Activated CD4-positive, alpha-beta T cell treated with anti-CD3 and anti-CD28 coated beads, Interleukin-2, amount 10 ng/mL, durations not matched to agents 24 days and 14 days (primary cell): ENCODE measurements around the gene AKAP1. TPM values are rescaled to one million over a fixed set of nuclear protein-coding genes. Genes with fewer than 3 reads are reported as not detected.

Experiments
- DNase-seq: peaks from one replicate; pipeline ENCODE4 v3.0.0; 2022
- H3K27ac Mint-ChIP-seq: one replicate; pipeline ENCODE4 v1.8.0; 2022; ENCODE audit warnings: mild to moderate bottlenecking, mixed read lengths
- H3K27me3 Mint-ChIP-seq: one replicate; pipeline ENCODE4 v1.8.0; 2022; ENCODE audit warnings: mixed read lengths
- H3K36me3 Mint-ChIP-seq: one replicate; pipeline ENCODE4 v1.8.0; 2022; ENCODE audit warnings: low read depth, mild to moderate bottlenecking, mixed read lengths
- H3K4me1 Mint-ChIP-seq: one replicate; pipeline ENCODE4 v1.8.0; 2021; ENCODE audit warnings: mixed read lengths
- H3K4me3 Mint-ChIP-seq: one replicate; pipeline ENCODE4 v1.8.0; 2022; ENCODE audit warnings: mild to moderate bottlenecking, moderate library complexity, mixed read lengths
- H3K9me3 Mint-ChIP-seq: one replicate; pipeline ENCODE4 v1.8.0; 2021; ENCODE audit warnings: mixed read lengths
- intact Hi-C: fragments of 100-400 bp; cut with micrococcal nuclease; formaldehyde crosslinking; loops from one replicate; pipeline ENCODE4 v1.15.1; 2023
- total RNA-seq: library from RNA; stranded (reverse); gene quantifications from 2 replicates; pipeline ENCODE4 v1.2.3, GENCODE V29; 2022

Gene AKAP1
- total RNA-seq, 1 donor from 2014 or later: 54.6 TPM

DNA sequence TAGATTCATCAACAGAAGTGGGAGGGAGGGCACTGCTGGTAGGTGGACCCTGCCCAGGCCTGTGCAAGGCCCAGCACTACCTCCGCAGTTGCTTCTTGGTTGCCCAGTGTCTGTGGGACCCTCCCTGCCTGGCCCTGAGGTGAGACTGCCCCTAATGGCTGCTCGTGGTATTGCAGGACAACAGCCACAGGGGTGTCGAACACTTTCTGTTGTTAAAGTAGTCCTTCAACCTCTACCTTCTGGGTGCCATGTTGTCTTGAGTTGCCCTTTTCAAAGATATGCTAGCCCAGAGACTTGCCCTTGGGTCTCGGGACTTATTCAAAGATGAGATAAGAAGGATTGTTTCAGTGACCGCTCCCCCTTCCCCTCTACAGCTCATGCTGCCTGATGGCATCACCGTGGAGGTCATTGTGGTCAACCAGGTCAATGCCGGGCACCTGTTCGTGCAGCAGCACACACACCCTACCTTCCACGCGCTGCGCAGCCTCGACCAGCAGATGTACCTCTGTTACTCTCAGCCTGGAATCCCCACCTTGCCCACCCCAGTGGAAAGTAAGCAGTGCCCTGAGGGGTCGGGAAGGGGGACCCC is 29.1 kb downstream of the AKAP1 start:
- Mint-ChIP-seq H3K4me1 (no peaks in the 10 kb centered on the region), H3K27ac (no peak overlapping the region), H3K4me3 (no peak overlapping the region), H3K27me3 (no peaks in the 10 kb centered on the region), H3K36me3 (peaks cover 39% of the 10 kb centered on the region), H3K9me3 (no peaks in the 10 kb centered on the region)
- DNase-seq: peak; percentile 89
- intact Hi-C loops: no loop called here

DNA sequence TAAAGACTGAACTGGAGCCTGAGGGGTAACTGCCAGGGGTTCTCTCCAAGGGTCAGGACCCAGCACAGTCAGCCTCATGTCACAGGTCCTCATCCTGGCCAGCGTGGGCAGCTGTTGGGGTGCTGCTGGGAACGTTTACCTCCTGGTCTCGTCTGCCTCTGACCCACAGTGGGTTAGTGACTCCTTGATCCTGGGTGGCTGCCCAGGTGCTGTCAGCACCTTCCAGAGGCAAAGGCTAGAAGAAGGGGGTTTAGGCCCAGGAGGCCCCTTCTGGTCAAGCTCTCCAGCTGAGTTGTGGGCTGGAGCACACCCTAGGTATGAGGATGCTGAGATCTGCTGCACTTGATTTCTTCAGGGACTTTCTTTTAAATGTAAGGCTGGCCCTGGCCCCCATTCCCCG is 30.3 kb downstream of the AKAP1 start:
- Mint-ChIP-seq H3K27me3 (no peaks in the 10 kb centered on the region), H3K4me3 (no peak overlapping the region), H3K9me3 (no peaks in the 10 kb centered on the region), H3K36me3 (peaks cover 45% of the 10 kb centered on the region), H3K4me1 (no peaks in the 10 kb centered on the region), H3K27ac (no peak overlapping the region)
- intact Hi-C loops: no loop called here
- no peak for DNase-seq

DNA sequence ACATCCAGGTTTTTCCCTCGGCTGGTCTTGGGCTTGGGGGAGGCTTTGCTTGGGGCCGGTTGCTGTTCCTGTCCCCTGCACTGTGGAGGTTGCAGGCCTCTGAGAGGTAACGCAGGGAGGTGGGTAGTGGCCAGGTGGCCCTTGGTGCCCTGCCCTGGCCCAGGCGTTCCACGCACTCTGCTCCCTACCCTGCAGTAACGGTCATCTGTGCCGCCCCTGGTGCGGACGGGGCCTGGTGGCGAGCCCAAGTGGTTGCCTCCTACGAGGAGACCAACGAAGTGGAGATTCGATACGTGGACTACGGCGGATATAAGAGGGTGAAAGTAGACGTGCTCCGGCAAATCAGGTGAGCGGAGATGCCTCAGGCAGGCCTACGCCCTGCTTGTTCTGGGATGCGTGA is 30.9 kb downstream of the AKAP1 start:
- Mint-ChIP-seq H3K27me3 (no peaks in the 10 kb centered on the region), H3K27ac (no peak overlapping the region), H3K9me3 (no peaks in the 10 kb centered on the region), H3K4me3 (no peak overlapping the region), H3K4me1 (no peaks in the 10 kb centered on the region), H3K36me3 (peaks cover 48% of the 10 kb centered on the region)
- intact Hi-C loops: no loop called here
- DNase-seq: no peak

DNA sequence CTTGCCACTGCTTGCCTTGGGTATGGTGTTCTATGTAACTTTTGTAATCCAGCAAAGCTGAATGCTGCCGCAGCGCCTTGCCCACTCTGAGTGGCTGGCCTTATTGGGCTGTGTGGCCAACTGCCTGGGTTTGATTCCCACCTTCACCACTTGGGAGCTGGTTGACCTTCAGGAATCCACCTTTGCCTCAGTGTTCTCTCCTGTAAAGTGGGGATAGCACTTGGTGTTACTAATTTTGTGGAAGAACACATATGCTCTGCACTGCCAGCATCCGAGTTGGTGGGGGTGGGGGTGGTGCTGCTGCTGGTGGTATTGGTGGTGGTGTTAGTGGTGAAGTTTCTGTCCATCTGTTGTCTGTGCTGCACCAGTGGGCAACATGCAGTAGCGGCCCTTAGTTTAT is 32.8 kb downstream of the AKAP1 start:
- Mint-ChIP-seq H3K4me3 (no peak overlapping the region), H3K27me3 (no peaks in the 10 kb centered on the region), H3K27ac (no peak overlapping the region), H3K4me1 (peaks cover 1% of the 10 kb centered on the region), H3K9me3 (no peaks in the 10 kb centered on the region), H3K36me3 (peaks cover 51% of the 10 kb centered on the region)
- DNase-seq: no peak
- intact Hi-C loops: no loop called here

DNA sequence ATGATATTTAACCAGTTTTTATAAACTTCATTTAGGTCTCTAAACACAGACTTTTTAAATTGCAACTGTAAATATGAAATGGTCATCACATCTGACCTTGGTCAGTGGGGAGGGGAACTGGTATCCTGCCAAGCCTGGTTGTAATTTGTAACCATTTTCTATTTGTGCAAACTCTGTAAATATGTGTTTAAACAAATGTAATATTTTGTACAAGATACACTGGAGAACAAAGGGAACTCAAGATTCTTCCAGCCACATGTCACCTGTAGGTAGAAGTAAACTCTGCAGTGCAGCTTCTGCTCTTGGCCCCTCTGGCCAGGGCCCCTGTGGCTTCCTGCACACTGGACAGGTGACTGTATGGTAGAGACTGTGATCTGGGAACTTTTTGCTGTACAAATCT is 35.8 kb downstream of the AKAP1 start:
- H3K36me3 Mint-ChIP-seq: peaks cover 41% of the 10 kb centered on the region

DNA sequence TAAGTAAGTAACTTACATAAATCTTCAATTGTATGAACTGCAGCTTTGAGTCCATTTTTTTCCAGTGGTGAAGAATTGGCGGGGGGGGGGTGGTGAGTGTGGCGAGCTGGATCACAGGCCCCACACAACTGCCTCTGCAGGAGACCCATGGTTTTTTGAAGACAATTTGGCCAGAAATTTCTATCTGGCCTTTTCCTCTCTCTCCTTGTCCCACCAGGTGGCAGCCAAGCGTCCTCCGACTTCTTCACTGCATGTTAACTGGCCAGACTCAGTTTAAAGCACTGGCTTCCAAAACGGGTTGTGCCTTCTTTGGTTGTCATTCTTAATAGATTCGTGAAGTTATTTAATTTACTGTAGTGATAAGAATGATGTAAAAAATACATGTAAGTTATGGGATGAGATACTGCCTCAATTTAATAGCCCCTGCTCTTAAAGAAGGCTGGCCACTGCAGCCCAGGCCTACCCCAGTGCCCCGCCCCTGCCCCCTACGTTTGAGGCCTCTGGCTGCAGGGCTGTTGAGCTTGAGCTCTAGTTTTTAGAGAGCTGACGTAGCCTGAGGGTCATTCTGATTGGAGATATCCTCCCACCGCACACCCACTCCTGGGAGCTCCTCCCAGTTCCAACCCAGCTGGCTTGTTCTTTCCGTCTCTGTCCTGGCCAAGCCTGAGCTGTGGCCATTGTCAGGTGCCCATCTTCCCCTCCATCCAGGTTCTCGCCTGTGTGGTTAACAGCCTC is 36.4 kb downstream of the AKAP1 start:
- intact Hi-C loops: no loop called here
- no peaks in the 10 kb centered on the region for H3K9me3 Mint-ChIP-seq
- no peak overlapping the region for H3K4me3 Mint-ChIP-seq
- peaks cover 1% of the 10 kb centered on the region for H3K4me1 Mint-ChIP-seq
- H3K27ac Mint-ChIP-seq: no peak overlapping the region
- DNase-seq: no peak
- H3K36me3 Mint-ChIP-seq: peaks cover 40% of the 10 kb centered on the region
- no peaks in the 10 kb centered on the region for H3K27me3 Mint-ChIP-seq

More for the DNA sequence above, 35.8 kb downstream of the AKAP1 start:
- Mint-ChIP-seq H3K4me3 (no peak overlapping the region), H3K9me3 (no peaks in the 10 kb centered on the region), H3K27ac (no peak overlapping the region), H3K27me3 (no peaks in the 10 kb centered on the region), H3K4me1 (peaks cover 1% of the 10 kb centered on the region)
- intact Hi-C loops: no loop called here
- no peak for DNase-seq

DNA sequence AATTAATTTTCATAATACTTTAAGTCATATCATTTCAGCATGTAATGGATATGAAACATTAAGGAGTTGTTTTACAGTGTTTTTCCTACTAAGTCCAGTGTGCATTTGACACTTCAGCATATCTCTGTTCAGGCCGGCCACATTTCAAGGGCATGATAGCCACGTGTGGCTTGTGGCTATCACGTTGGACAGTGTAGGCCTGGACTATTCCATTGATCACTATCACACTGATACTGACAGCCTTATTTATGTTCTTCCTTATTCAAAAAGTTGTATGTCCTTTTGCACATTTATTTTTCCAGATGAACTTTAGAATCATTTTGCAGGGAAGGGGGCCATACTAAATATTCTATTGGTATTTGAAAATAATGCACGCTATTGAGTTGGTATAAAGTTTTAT is 39.0 kb downstream of the AKAP1 start:
- no peak for DNase-seq
- Mint-ChIP-seq H3K4me1 (peaks cover 1% of the 10 kb centered on the region), H3K9me3 (no peaks in the 10 kb centered on the region), H3K4me3 (no peak overlapping the region), H3K27me3 (no peaks in the 10 kb centered on the region), H3K27ac (no peak overlapping the region), H3K36me3 (peaks cover 26% of the 10 kb centered on the region)
- intact Hi-C loops: no loop called here

DNA sequence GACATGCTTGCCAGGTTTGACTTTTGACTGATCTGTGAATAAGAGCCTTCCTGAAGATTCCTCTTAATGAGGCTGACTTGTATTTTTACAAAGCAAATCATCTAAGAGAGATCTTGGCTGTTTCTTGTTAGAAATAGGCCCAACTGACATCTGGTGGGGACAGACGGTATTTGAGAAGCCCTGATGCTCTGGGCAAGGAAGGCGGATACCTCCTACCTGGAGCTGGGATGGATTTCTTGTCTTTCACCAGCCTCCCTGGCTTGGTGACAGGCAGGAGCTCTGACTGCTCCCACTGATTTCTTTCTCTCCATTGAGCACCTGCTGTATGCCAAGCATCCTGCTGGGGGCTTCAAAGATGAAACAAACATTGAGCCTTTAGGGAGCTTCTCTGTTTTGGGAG is 40.4 kb downstream of the AKAP1 start:
- no peaks in the 10 kb centered on the region for H3K9me3 Mint-ChIP-seq
- H3K36me3 Mint-ChIP-seq: peaks cover 18% of the 10 kb centered on the region
- intact Hi-C loops: no loop called here
- H3K27me3 Mint-ChIP-seq: no peaks in the 10 kb centered on the region
- H3K4me1 Mint-ChIP-seq: peaks cover 1% of the 10 kb centered on the region
- no peak overlapping the region for H3K4me3 Mint-ChIP-seq
- no peak for DNase-seq
- H3K27ac Mint-ChIP-seq: no peak overlapping the region

DNA sequence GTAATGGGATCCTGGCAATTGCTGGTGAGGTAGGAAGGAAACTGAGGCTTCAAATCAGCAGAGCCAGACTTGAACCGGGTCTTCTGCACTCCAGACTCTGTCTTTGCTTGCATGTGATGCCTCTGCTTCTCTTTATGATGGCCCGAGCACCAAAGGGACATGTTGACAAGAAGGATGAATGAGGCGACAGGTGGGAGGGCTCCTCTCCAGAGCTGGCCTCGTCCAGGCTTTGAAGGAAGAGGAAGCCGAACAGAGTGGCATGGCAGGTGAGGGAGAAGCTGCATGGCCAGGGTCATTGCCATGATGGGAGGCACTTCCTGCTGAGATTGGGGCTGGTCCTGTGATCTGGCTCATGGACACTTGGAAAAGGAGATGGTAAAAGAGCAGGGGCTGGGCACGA is 40.8 kb downstream of the AKAP1 start:
- no peak overlapping the region for H3K27ac Mint-ChIP-seq
- H3K36me3 Mint-ChIP-seq: peaks cover 15% of the 10 kb centered on the region
- H3K27me3 Mint-ChIP-seq: no peaks in the 10 kb centered on the region

DNA sequence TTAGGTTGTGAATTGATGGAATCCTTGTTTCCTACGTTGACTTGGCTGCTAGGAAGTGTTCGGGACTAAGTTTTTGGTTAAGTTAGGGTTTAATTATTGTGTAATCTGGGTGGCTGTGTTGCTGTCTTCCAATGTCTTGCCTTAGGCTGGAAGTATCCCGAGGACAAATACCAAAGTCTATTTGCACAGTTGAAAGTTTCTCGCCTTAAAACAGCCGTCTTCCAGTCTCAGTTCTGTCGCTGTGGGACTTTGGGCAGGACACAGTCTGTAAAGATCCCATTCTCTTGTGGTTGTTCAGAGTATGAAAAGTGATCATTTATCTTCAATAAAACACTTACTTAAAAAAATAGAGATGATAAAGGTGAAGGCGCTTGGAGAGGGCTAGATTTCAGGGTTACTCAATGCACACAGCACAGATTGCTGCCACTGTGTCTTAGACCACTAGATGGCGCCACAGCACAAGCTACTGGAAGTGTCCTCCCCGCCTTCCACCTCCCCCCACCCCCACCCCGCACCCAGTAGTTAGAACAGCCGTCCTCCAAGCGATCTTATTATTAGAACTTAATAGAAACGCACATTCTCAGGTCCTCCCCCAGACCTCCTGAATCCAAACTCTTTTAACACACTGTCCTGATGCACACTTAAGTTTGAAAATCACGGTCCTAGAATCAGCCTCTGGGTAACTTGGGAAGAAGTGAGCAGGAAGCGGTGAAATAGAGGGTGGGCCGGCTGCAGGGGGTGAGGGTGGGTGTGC is 45.8 kb downstream of the AKAP1 start:
- intact Hi-C loops: loop anchor here (1.0 to 2.0 kb wide), 5 partner anchors 542 to 702 kb away; no protein-coding TSS in a partner anchor
- no peaks in the 10 kb centered on the region for H3K27me3 Mint-ChIP-seq

More for the DNA sequence above, 40.8 kb downstream of the AKAP1 start:
- Mint-ChIP-seq H3K4me1 (peaks cover 1% of the 10 kb centered on the region), H3K4me3 (no peak overlapping the region), H3K9me3 (no peaks in the 10 kb centered on the region)
- intact Hi-C loops: no loop called here
- no peak for DNase-seq

DNA sequence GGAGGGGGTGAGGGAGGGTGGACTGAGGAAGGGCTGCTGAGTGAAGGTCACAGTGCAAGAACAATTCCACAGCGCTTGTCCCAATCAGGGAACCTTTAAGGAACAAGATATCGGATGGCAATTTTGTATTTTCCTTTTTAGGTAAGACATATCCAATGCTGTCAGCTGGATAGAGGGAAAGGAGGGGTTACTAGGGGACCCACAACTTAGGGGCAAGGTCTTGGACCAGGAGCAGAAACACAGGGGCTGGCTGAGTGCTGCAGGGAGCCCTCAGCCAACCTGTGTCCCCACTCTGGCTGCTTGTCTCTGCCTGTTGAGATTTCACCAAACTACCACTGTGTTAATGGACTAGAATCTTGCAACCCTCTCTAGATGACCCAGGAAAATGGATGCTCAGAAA is 47.6 kb downstream of the AKAP1 start:
- H3K4me3 Mint-ChIP-seq: no peak overlapping the region
- H3K36me3 Mint-ChIP-seq: no peaks in the 10 kb centered on the region
- H3K27ac Mint-ChIP-seq: no peak overlapping the region
- peaks cover 6% of the 10 kb centered on the region for H3K4me1 Mint-ChIP-seq
- no peaks in the 10 kb centered on the region for H3K9me3 Mint-ChIP-seq
- intact Hi-C loops: no loop called here
- DNase-seq: no peak
- H3K27me3 Mint-ChIP-seq: no peaks in the 10 kb centered on the region

More for the DNA sequence above, 45.8 kb downstream of the AKAP1 start:
- Mint-ChIP-seq H3K4me3 (no peak overlapping the region), H3K4me1 (peaks cover 3% of the 10 kb centered on the region), H3K36me3 (peaks cover 2% of the 10 kb centered on the region), H3K9me3 (no peaks in the 10 kb centered on the region), H3K27ac (no peak overlapping the region)
- DNase-seq: peak; percentile 93

DNA sequence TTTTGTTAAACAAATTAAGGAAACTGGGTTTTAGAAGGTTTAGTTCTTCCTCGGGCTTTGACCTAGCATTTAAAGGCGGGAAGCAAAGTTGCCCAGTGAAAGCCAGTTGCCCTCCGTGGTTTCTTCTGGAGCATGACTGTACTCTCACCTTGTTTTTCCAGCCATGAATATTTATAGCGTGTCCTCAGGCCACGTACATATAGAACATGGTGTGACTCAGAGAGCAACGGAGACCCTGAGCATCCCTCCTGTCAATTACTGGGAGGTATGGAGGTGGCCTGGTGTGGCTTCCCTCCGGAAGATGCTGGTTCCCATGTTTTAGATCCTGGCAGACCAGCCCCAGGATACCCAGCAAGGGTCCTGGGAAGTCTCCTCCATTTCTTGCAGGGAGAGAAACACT is 48.4 kb downstream of the AKAP1 start:
- H3K27ac Mint-ChIP-seq: no peak overlapping the region
- intact Hi-C loops: no loop called here
- no peaks in the 10 kb centered on the region for H3K36me3 Mint-ChIP-seq
- H3K9me3 Mint-ChIP-seq: no peaks in the 10 kb centered on the region
- DNase-seq: no peak
- H3K4me1 Mint-ChIP-seq: peaks cover 6% of the 10 kb centered on the region
- H3K27me3 Mint-ChIP-seq: no peaks in the 10 kb centered on the region
- no peak overlapping the region for H3K4me3 Mint-ChIP-seq

DNA sequence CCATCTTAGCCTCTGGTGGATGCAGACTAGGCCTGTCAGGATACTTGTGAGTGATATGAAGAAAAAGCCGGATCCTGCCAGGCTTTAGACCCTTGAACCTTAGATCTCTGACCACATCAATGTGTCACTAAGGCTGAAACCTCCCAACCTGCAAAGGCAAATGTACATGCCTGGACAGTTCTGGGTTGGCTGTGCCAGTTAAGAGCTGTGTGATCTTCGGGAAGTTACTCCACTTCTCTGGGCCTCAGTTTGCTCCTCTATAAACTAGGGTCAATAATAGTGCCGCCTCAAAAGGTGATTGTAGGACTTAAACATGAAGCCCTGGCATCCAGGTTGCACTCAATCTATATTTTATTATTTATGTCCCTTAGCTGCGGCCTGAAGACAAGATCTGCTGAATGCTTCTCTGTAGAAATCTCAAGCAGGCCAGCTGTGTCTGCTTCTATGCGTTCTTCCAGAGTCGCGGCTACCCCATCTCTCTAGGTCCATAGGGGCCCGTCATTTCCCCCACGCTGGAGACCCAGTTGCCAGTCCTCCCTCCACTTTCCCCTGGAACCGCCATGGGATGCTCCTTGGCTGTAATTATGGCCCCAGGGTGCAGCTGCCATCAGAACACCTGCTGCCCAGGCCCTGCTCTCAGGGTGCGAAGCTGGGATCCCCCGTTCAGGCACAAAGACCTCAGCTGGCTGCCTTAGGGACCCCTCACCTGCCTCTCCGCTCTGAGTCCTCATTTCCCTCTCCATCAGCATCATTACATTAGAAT is 50.2 kb downstream of the AKAP1 start:
- H3K9me3 Mint-ChIP-seq: no peaks in the 10 kb centered on the region
- no peaks in the 10 kb centered on the region for H3K27me3 Mint-ChIP-seq
- H3K4me1 Mint-ChIP-seq: peaks cover 6% of the 10 kb centered on the region
- H3K36me3 Mint-ChIP-seq: no peaks in the 10 kb centered on the region
- no peak overlapping the region for H3K27ac Mint-ChIP-seq
- intact Hi-C loops: no loop called here
- no peak for DNase-seq
- no peak overlapping the region for H3K4me3 Mint-ChIP-seq
